NOMO-1 (cell line): ENCODE measurements around the gene FCER1G.

Experiments used
- DNase-seq, 2 experiments: peaks; one replicate each; lab custom pipeline; 2025; ENCODE audit not compliant: unreplicated experiment in 2 of 2; lab: John Stamatoyannopoulos, UW

The FCER1G gene

DNA sequence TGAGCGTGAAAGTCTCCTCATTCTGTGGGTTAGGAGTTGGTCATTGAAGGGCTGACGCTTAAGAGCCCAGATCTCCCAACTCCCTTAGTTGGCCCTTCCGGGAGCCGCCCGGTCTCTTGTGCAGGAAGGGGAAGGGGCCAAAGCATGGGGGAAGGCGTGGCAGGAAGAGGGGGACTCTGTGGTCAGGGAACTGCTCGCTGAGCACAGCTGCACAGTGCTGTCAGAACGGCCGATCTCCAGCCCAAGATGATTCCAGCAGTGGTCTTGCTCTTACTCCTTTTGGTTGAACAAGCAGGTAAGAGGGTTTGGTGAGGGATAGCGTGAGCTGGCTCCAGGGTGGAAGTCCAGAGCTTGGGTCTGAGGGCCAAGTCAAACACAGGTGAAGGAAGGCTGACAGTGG is at the start of gene FCER1G:
Gene FCER1G (plus strand): TSS at position 220 of the 400 bp plus-strand sequence. CDS start 27 bp downstream, at position 247.
- DNase-seq: peak; percentile 62 to 72

GRCh38 chr1:161165742-161166668 is 49.1 kb upstream of the FCER1G start, which contains the start of gene PPOX:
PPOX (plus strand) TSS chr1:161166426; CDS start chr1:161166848, 422 bp downstream.
- peak; percentile 97 to 99 for DNase-seq

- DNase-seq: peak in 1 of 2 experiments; percentile 15
Observed at GRCh38 chr1:161166669-161167548, 48.2 kb upstream of the FCER1G start.

- DNase-seq: no peak
Observed at GRCh38 chr1:161168906-161169305, 46.2 kb upstream of the FCER1G start.

- no peak for DNase-seq
Observed at GRCh38 chr1:161171191-161171590, 43.9 kb upstream of the FCER1G start.

DNA sequence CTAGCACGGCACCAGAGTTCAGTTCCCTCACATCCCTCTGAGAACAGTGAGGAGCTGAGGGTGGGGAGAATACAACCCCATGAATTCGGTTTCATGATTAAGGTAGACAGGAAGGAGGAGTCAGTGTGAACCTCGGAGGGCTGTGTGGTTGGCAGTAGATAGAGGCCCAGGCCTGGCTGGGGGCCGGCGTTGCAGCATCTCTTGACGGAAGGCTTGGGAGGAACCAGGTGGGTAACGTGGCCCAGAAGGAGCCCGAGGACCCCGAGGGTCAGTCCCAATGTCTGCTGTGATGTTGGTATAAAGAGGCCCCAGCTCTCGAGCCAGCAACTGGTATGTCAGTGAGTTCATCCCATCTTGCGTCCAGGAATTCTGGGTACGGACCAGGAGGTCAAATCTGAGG is 43.4 kb upstream of the FCER1G start:
- no peak for DNase-seq

GRCh38 chr1:161172349-161172748 is 42.7 kb upstream of the FCER1G start:
- no peak for DNase-seq

GRCh38 chr1:161172776-161173376 is 42.2 kb upstream of the FCER1G start:
- no peak for DNase-seq

- no peak for DNase-seq
Observed at GRCh38 chr1:161173711-161174110, 41.4 kb upstream of the FCER1G start.

DNA sequence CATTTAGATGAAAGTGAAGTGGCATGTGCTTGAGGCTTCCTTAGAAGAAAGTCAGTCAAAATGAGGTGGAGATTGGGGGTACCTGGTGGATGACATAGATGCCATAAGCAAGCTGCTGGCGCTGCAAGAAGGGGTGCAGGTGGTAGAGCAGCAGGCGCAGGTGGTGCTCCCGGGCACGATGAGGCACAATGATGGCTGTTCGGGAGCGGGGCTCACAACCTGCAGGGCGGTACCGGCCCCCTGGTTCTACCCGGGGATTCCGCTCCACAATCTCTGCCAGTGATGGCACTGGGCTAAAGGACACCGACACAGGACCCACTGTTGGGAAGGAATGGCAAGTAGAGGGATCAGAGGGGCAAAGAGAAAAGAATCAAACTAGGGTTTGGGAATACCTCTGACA is 40.2 kb upstream of the FCER1G start:
- no peak for DNase-seq

DNA sequence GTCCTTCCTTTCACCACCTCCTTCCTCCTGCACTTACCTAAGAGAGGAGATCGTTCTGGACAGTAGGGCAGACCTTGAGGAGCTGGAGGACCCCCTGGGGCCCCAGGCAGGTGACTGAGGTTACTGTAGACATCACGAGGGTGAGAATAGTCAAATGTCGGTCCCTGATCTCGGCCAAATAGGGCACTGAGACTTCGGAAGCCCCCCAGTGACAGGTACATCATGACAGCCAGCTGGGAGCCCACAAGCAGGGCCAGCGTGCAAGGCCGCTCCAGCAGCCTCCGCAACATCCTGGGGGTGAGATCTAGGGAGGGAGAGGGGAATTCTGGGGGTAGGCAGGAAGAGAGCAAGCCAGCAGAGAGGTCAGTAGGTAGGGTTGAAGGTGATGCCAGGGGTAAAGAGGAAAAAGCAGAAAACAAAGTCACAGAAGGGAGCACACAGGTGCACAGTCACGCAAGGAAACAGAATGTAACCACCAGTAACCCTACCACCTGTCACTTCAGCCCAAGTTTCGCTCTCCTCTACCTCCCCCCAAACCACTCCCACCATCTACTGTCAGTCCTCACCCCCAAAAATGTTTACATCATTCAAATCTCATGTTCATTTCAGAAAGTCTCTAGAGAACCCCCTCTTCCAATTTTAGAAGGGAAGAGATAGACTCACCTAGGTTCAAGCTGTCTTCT is 39.2 kb upstream of the FCER1G start:
- DNase-seq: no peak

DNA sequence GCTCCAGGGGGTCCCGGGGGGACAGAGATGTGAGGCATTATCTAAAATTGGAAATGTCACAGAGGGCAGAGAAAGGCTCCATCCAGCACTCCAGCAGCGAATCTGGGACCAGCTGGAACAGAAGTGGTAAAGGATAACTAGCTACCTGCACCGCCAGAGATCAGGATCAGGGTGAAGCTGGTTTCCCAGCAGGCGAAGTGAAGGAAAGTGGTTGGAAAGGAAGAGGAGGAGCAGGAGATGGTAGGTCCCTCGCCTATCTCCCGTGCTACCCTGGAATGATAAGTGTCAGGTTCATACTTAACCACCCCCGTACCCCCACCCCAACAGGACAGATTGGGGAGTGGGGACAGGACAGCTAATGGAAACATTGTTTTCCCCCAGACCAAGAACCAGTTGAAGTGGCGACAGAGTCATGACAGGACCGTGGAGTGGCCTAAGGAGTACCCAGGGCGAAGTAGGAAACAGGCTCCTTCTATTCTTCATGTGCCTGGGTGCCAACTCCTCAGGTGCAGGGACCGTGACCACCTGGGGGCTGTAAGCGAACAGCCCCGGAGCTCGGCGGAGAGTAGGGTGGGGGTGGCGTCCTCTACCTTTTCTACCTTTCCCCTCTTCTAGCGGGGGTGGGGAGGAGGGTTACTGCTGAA is 38.5 kb upstream of the FCER1G start:
- DNase-seq: no peak

GRCh38 chr1:161177112-161177935 is 37.8 kb upstream of the FCER1G start, which contains the start of gene B4GALT3:
B4GALT3 (minus strand) TSS chr1:161177507; CDS start chr1:161176060, 1,447 bp downstream.
- peak; percentile 76 to 78 for DNase-seq

DNA sequence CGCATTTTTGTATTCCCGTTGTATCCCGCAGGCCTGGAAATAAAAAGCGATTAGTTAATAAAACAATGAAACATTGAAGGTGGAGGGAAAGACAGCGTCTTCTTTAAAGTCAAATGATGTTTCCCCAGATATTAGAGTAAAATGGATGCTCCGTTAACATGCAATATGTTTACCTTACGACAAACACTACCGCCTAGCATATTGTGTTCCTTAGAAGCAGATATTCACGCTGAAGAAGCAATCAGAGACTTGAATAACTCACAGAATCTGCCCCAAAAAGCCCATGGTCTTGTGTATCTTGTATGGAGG is 37.2 kb upstream of the FCER1G start:
- no peak for DNase-seq

GRCh38 chr1:161179698-161180097 is 35.4 kb upstream of the FCER1G start:
- DNase-seq: no peak

DNA sequence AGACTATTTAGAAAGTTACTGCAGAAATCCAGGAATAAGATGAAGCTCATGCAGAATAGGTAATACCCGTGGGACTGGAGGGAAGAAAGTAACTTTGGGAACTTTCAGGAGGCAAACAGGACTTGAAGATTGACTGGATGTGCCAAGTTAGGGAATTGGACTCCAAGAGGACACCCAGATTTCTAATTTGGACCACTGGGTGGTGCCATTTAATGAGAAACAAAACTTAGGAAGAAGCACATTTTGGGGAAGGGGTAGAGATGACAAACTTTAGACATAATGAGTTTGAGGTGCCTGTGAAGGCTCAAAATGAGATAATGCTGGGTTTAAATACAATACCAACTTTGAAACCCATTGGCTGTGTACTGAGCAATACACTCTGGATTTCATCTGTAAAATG is 34.5 kb upstream of the FCER1G start:
- no peak for DNase-seq

- peak; percentile 70 to 79 for DNase-seq
Observed at GRCh38 chr1:161182214-161182613, 32.9 kb upstream of the FCER1G start.

GRCh38 chr1:161185282-161185682 is 29.8 kb upstream of the FCER1G start:
- peak; percentile 97 to 98 for DNase-seq

GRCh38 chr1:161185732-161186311 is 29.3 kb upstream of the FCER1G start:
- peak; percentile 85 to 97 for DNase-seq
